ENCODE results near the gene PAM.

The PAM gene

GRCh38 chr5:102863764-102864560 is 108.9 kb downstream of the PAM start:
- DNase-seq = no peak

DNA sequence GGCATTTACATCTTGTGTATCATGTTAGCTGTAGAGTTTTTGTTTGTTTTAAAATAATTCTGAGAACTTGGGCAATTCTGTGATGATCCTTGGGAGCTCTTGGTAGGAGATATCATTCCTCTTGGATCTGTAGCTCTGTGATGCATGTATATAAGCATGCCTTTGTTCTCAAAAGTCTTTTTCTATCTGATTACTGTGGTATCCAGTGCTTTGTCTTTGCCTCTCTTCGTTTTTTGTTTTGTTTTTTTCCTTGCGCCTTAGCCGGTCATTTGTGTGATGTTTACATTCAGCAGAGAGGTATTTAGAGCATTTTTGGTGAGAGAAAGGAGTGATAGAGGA is 110.0 kb downstream of the PAM start:
- no peak for DNase-seq

DNA sequence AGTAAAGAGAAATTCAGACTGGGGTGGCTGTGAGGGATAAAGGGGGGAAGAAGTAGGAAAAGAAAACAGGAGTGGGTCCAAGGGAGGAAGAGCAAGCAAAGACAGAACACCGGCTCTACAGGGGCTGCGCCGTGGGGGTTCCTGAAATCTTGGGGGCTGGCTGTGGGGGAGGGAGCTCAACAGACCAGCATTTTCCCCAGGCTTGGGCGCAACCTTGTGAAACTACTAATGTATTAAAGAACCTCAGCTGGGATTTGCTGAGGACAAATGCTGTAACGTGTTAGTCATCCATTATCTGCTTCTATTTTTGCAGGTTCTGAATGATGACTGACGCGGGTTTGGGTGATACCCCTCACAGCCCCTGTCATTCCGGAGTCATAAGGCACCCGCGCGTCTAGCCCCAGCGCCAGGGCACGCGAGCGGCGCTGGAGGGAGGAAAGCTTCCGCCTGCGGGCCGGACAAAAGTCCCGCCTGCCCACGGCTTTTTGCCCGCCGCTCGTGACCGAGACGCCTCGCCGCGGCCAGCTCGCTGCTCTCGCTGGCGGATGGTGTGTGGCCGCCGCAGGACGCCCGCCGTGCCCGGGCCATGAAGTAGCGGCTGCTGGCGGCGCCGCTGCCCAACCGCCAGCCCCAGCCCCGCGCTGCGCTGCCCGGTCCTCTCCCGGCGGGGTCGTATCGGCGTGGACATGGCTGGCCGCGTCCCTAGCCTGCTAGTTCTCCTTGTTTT is 110.6 kb downstream of the PAM start:
- DNase-seq = peak; percentile 10

DNA sequence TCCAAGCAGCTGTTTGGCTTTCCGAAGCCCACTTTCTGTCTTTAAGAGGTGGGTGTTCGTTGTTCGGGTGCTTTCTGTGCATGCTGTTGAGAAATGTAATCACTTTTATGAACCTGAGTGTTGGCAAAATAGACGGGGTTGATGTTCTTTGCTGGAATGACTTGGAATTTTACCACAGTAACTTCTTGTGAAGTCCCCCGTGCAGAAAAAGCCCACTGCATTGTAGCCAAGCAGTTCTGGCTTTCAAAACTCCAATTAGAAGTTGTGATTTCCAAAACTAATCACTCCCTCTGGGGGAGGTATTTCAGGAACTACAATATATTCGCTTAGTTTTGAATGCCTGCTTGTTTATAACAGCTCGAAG is 111.1 kb downstream of the PAM start:
- no peak for DNase-seq

GRCh38 chr5:102867992-102868662 is 113.0 kb downstream of the PAM start:
- no peak for DNase-seq

- no peak for DNase-seq
Measured at GRCh38 chr5:102869230-102869629, 114.1 kb downstream of the PAM start.

GRCh38 chr5:102873379-102873932 is 118.4 kb downstream of the PAM start:
- no peak for DNase-seq

DNA sequence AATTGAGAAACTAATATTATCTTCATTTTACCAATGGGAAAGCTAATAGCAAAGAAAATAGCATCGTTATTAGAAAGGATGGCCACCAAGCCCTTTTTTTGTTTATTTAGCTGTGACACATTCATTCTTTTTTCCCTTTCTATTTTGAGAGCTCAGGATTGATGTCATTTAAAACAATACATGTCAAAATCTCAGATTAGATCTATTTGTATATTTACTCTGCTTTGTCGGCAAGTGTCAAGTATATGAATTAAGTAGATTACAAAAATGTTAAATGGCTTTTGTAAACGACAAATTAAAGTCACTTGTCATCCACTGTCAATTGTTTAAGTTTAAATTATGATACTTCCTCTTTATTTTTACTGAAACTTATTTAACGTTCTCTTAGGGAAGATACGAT is 118.9 kb downstream of the PAM start:
- DNase-seq = no peak

DNA sequence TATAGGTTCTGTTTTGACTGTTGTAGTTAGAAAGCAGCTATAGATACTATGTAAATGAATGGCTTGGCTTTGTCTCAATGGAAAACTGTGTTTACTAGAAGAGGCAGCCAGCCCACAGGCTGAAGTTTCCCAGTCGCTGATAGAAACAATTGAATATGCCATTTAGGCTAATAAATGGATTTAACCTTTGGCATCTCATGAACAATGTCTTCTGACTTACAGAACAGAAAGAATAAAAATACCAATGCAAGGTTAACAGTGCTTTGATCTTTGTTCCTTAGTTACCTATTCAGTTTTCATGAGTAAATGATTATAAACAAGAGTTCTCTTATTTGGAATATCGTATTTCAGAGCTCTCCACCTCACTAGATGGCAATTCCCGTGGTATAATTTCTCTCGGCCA is 120.6 kb downstream of the PAM start:
- no peak for DNase-seq

DNA sequence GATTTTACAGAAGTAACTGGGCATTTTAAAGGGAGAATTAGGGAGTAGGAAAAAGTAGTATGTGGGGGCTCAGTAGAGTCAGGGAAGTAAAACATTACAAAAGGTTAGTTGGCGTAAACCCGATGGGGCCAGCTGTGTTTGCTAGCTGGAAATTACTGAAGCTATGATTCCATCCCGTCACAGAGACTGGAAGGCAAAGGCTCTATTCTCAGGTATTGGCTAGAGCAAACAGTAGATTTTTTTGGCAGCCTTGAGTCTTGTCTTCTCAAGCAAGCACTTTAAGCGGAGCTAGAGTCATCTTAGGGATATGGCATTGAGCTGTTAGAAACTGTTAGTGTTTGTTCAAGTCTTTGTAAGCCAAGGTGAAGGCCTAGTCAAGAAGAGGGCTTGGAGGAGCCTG is 121.5 kb downstream of the PAM start:
- no peak for DNase-seq

GRCh38 chr5:102879741-102880140 is 124.6 kb downstream of the PAM start:
- DNase-seq = no peak

- DNase-seq = no peak
Measured at GRCh38 chr5:102886586-102886985, 131.5 kb downstream of the PAM start.

DNA sequence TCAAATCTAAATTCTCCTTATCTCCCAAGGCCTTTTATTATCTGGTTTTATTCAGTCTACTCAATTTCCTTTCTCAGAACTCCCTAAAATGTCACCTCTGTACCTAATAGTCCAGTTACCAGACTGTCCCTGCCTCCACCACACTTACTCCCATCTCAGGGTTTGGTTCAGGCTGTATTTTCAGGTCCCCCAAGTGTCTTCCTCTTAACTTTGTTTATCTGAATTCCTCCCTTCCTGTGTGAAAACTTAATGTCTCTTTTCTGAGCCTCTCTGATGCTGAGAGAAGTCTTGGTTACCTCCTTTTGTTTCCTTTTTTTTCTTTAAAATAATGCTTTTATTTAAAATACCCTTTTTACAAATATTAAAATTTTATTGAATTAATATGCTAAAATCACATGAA is 133.4 kb downstream of the PAM start:
- DNase-seq = no peak

- no peak for DNase-seq
Measured at GRCh38 chr5:102889033-102889432, 133.9 kb downstream of the PAM start.

GRCh38 chr5:102890133-102890532 is 135.0 kb downstream of the PAM start:
- DNase-seq = no peak

DNA sequence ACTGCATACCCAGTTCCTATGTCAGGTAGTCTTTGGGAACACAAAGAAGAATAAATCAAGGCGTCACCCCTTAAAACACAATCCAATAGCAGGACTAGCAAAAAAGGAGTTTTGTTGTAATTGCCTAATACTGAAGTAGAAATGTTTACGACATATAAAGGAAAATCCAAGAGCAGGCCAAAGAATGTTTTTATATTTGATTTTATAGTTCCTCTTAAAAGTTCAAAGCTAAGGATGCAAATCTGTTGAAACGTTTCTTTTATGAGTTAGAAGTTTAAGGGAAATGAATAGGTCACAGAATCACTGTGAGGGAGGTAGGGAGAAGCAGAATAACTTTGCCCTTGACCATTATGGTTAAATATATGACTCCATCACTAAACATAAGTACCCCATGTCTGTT is 136.1 kb downstream of the PAM start:
- no peak for DNase-seq

DNA sequence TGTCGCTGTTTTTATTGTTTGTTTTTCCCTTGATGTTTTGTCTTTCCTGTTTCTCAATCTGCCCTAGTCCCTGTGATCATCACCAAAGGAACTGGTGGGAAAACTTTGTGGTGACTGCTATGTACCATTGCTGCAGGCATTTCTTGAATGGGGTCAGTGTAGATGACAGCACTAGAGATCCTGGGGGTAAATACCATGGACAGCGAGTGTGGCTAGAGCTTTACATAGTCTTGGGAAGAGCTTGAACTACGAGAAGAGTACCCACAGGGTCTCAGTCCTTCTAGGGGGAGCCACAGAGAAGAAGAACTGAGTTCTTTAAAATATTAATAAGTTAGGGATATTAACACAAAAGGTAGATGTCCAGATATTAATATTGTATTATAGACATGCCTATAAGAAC is 138.8 kb downstream of the PAM start:
- no peak for DNase-seq

GRCh38 chr5:102895234-102895633 is 140.1 kb downstream of the PAM start:
- no peak for DNase-seq

GRCh38 chr5:102895976-102896375 is 140.9 kb downstream of the PAM start:
- no peak for DNase-seq

- DNase-seq = no peak
Measured at GRCh38 chr5:102901424-102902134, 146.5 kb downstream of the PAM start.

DNA sequence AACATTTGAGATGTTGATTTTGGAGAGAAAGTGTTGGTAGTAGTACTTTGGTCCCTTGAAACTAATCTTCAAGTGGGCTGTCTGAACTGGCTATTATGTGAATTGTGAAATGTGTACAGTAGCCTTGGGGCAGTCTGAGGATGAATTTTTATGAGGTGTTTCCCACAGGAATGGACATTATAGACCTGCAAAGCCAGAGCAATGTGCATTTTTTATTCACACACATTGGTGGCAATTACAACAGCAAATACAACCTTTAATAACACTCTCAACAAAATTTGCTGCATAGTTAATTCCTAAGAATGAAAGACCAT is 147.0 kb downstream of the PAM start:
- DNase-seq = no peak

DNA sequence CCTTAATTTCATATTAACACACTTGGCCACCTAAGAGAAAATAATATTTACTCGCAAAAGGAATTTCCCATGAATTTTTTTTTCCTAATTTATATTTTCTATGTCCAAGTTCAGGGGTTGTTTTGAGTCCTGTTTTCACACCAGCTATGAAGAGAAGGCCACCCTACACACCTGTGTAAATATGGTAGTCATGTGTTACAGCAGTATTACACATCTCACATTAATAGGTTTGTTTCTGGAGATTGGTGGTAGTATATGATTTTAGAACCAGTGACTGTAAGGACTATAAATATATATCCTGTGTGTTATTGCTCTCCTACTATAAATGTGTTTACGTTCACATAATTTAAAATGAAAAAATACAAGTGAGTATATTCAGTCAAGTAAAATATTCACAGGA is 147.5 kb downstream of the PAM start:
- DNase-seq = no peak

DNA sequence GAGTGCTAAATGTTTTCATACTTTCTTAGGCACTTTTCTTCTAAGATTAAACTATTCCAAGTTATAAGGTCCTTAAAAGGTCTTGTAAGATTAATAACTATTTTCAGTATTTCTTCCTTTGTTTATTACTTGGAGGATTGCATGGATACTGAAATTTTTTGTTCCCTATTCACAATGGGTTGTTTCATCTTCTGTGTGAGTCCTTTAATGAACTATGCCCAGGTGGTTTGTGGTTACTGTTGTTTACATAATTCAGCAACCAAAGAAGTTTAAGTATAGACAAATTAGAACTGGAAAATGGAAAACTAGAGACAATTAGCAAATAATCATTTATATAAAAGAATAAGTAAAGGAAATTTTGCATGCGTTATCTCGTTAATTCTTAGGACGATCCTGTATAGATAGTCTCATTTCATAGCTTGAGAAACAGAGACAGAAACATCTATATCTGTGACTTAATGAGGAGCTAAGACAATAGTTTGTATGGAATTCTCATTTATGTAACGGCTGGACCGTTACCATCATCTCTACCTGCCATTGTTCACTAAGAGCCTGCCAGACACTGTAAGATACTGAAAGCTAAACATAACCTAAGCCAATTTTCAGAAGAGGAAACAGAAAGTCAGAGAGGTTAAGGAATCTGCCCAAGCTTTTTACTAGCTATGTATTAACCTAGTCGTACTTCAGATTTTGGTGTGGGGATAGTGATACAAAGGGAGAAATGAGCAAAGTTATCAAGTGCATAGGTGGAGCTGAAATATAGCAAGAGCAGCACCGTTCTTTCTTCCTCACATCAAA is 148.2 kb downstream of the PAM start:
- no peak for DNase-seq

Data from activated gamma-delta T cell treated with Interleukin-2 at 50 U/mL for 16 hours (primary cell).